ENCODE data around the gene POU4F3.
A peak's percentile ranks its signal among the peaks of the same experiment; 100 is the strongest.

POU4F3 gene

GRCh38 chr5:146340260-146341081 is 1.8 kb downstream of the POU4F3 start:
- peak; percentile 80 for DNase-seq (ENCODE audit: low spot score)

GRCh38 chr5:146341854-146342253 is 3.2 kb downstream of the POU4F3 start:
- no peak for DNase-seq (ENCODE audit: low spot score)

- DNase-seq (ENCODE audit: low spot score) = no peak
Measured at GRCh38 chr5:146342519-146342881, 3.9 kb downstream of the POU4F3 start.

- DNase-seq (ENCODE audit: low spot score) = no peak
Measured at GRCh38 chr5:146342882-146343865, 4.5 kb downstream of the POU4F3 start.

GRCh38 chr5:146344155-146345118 is 5.8 kb downstream of the POU4F3 start:
- peak; percentile 30 for DNase-seq (ENCODE audit: low spot score)

GRCh38 chr5:146345240-146345577 is 6.6 kb downstream of the POU4F3 start:
- DNase-seq (ENCODE audit: low spot score) = no peak

- no peak for DNase-seq (ENCODE audit: low spot score)
Measured at GRCh38 chr5:146345578-146346366, 7.1 kb downstream of the POU4F3 start.

GRCh38 chr5:146357126-146357525 is 18.5 kb downstream of the POU4F3 start:
- DNase-seq (ENCODE audit: low spot score) = no peak

GRCh38 chr5:146359836-146360235 is 21.2 kb downstream of the POU4F3 start:
- no peak for DNase-seq (ENCODE audit: low spot score)

GRCh38 chr5:146363161-146363874 is 24.7 kb downstream of the POU4F3 start:
- DNase-seq (ENCODE audit: low spot score) = no peak

- no peak for DNase-seq (ENCODE audit: low spot score)
Measured at GRCh38 chr5:146365618-146366017, 27.0 kb downstream of the POU4F3 start.

- no peak for DNase-seq (ENCODE audit: low spot score)
Measured at GRCh38 chr5:146366904-146367303, 28.3 kb downstream of the POU4F3 start.

GRCh38 chr5:146368137-146368536 is 29.5 kb downstream of the POU4F3 start:
- no peak for DNase-seq (ENCODE audit: low spot score)

- no peak for DNase-seq (ENCODE audit: low spot score)
Measured at GRCh38 chr5:146369691-146370090, 31.1 kb downstream of the POU4F3 start.

GRCh38 chr5:146376821-146377220 is 38.2 kb downstream of the POU4F3 start:
- DNase-seq (ENCODE audit: low spot score) = no peak

- no peak for DNase-seq (ENCODE audit: low spot score)
Measured at GRCh38 chr5:146378986-146379385, 40.3 kb downstream of the POU4F3 start.

GRCh38 chr5:146380714-146381113 is 42.1 kb downstream of the POU4F3 start:
- DNase-seq (ENCODE audit: low spot score) = no peak

- DNase-seq (ENCODE audit: low spot score) = no peak
Measured at GRCh38 chr5:146388386-146388785, 49.7 kb downstream of the POU4F3 start.

- no peak for DNase-seq (ENCODE audit: low spot score)
Measured at GRCh38 chr5:146390469-146390868, 51.8 kb downstream of the POU4F3 start.
